Keratinocyte (primary cell): ENCODE data around the gene C3orf20. TPM values are rescaled to one million over a fixed set of nuclear protein-coding genes. Genes with fewer than 3 reads are reported as not detected.

Source experiments
- DNase-seq: peaks from one replicate; pipeline ENCODE4 v3.0.0-alpha.2; 2011; ENCODE audit warnings: low read depth, missing footprints, low spot score
- FAIRE-seq: peaks from 2 replicates; lab custom pipeline; 2011; peaks lifted over from hg19 to GRCh38; lab: Jason Lieb, UNC
- H2AFZ ChIP-seq: 2 replicates; pipeline ENCODE4 v1.6.0; 2012; ENCODE audit warnings: low read length, control low read depth, inconsistent platforms; ENCODE audit not compliant: control insufficient read depth
- H3K27ac ChIP-seq: 2 replicates; pipeline ENCODE4 v1.5.1; 2011; ENCODE audit warnings: low read length; ENCODE audit not compliant: control insufficient read depth, insufficient read depth
- H3K27me3 ChIP-seq: 3 replicates; pipeline ENCODE4 v1.6.0; 2011; ENCODE audit warnings: low read length; ENCODE audit not compliant: control insufficient read depth, insufficient read depth; ENCODE audit errors: extremely low read depth
- H3K36me3 ChIP-seq, 2 experiments: 2 replicates in 1 of 2; 3 replicates in 1 of 2; pipeline ENCODE4 v1.5.1; 2011; ENCODE audit warnings: low read length in 2 of 2, mild to moderate bottlenecking in 1 of 2; ENCODE audit not compliant: control insufficient read depth in 2 of 2, insufficient read depth in 2 of 2; ENCODE audit errors: extremely low read depth in 1 of 2
- H3K4me1 ChIP-seq: 3 replicates; pipeline ENCODE4 v1.5.1; 2011; ENCODE audit warnings: low read length; ENCODE audit not compliant: control insufficient read depth, insufficient read depth; ENCODE audit errors: extremely low read depth
- H3K4me2 ChIP-seq: 3 replicates; pipeline ENCODE4 v1.6.0; 2011; ENCODE audit warnings: low read depth, low read length; ENCODE audit not compliant: control insufficient read depth, insufficient read depth; ENCODE audit errors: extremely low read depth
- H3K4me3 ChIP-seq, 3 experiments: fragments of 200-600 bp in 1 of 3; sonication (generic) in 1 of 3; 2 replicates in 2 of 3; 3 replicates in 1 of 3; pipeline ENCODE4 v1.5.1; 2011 to 2016; ENCODE audit warnings: low read length in 3 of 3, mild to moderate bottlenecking in 3 of 3, control low read depth in 2 of 3, inconsistent platforms in 1 of 3, low read depth in 1 of 3, mixed read lengths in 1 of 3, mixed run types in 1 of 3, moderate library complexity in 1 of 3; ENCODE audit not compliant: control insufficient read depth in 2 of 3, insufficient read depth in 2 of 3; ENCODE audit errors: extremely low read depth in 1 of 3
- H3K79me2 ChIP-seq: 2 replicates; pipeline ENCODE4 v1.6.0; 2012; ENCODE audit warnings: low read length; ENCODE audit not compliant: control insufficient read depth, insufficient read depth
- H3K9ac ChIP-seq: 3 replicates; pipeline ENCODE4 v1.6.0; 2011; ENCODE audit warnings: low read length; ENCODE audit not compliant: control insufficient read depth, insufficient read depth; ENCODE audit errors: extremely low read depth
- H3K9me1 ChIP-seq: 3 replicates; pipeline ENCODE4 v1.6.0; 2011; ENCODE audit warnings: low read length; ENCODE audit not compliant: control insufficient read depth, insufficient read depth; ENCODE audit errors: extremely low read depth
- H3K9me3 ChIP-seq: 2 replicates; pipeline ENCODE4 v1.5.1; 2012; ENCODE audit warnings: low read depth, low read length; ENCODE audit not compliant: control insufficient read depth
- H4K20me1 ChIP-seq: 3 replicates; pipeline ENCODE4 v1.6.0; 2011; ENCODE audit warnings: low read length; ENCODE audit not compliant: control insufficient read depth, insufficient read depth; ENCODE audit errors: extremely low read depth
- EZH2 ChIP-seq: IDR thresholded peaks from one replicate; pipeline ENCODE4 v1.6.1; 2012; ENCODE audit warnings: inconsistent platforms, mild to moderate bottlenecking, low read length, moderate library complexity
- dilution Hi-C: fragments of 300-500 bp; cut with MboI; formaldehyde crosslinking; loops from one replicate; pipeline ENCODE4 v1.7.0; 2020; ENCODE audit warnings: low sequenced_read_pairs; ENCODE audit not compliant: extremely low pct_ligation_motif_present
- polyA plus RNA-seq, 5 experiments: library from polyadenylated mRNA; depleted of rRNA in 3 of 5; stranded (reverse) in 3 of 5; stranded (forward) in 1 of 5; unstranded in 1 of 5; fragments of >200 nt; gene quantifications; 1 replicate in 1 of 5; 2 replicates in 3 of 5; 3 replicates in 1 of 5; pipeline versions ENCODE4 v1.2.1 to v1.2.3, GENCODE V29; 2011 to 2012; ENCODE audit warnings: missing spikeins in 2 of 5, low read depth in 1 of 5, low replicate concordance in 1 of 5
- TF ChIP-seq, protein P1 (sequence below), 3 experiments: IDR thresholded peaks in 1 of 3; conservative IDR thresholded peaks in 1 of 3; optimal IDR thresholded peaks in 1 of 3; 2 replicates in 2 of 3; 3 replicates in 1 of 3; pipeline versions ENCODE3 to v1.5.1; 2011; ENCODE audit warnings: low read length in 3 of 3, mild to moderate bottlenecking in 3 of 3, moderate library complexity in 2 of 3, control low read depth in 1 of 3, inconsistent platforms in 1 of 3; ENCODE audit not compliant: insufficient read depth in 2 of 3; ENCODE audit errors: extremely low read depth in 1 of 3

The C3orf20 gene
- polyA plus RNA-seq, 1 donor (not counting 4 experiments of a cell fraction or from before 2014, with no cell fraction given), result not detected

DNA sequence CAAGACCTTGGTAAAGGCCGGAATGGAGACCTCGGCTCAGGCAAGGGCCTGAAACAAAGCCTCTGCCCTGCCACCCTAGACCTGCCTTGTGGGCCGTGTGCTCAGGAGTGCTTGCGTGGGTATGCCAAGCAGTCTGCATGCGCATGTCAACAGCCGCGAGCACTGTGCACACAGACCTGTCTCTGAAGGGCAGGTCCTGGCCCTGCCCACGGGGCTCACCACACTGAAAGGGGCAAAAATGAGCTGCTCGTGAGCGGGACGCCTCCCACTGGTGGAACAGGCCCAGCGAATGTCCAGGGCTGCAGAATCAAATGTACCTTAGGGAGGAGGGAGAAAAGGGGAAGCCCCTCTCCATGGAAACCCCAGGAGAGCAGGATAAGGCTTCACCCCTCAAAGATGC lies 99.5 kb downstream of the C3orf20 start:
- FAIRE-seq (no peak), DNase-seq (no peak)
- Histone ChIP-seq H3K79me2 (no peaks in the 10 kb centered on the region), H4K20me1 (no peaks in the 10 kb centered on the region), H3K27me3 (no peaks in the 10 kb centered on the region), H3K4me1 (no peaks in the 10 kb centered on the region), H3K4me3 (no peak overlapping the region), H2AFZ (no peak overlapping the region), H3K36me3 (no peaks in the 10 kb centered on the region), H3K9me3 (no peaks in the 10 kb centered on the region), H3K4me2 (no peak overlapping the region), H3K9ac (no peak overlapping the region), H3K27ac (no peak overlapping the region), H3K9me1 (no peaks in the 10 kb centered on the region)
- dilution Hi-C loops, result no loop called here
- no peak for TF ChIP-seq EZH2

DNA sequence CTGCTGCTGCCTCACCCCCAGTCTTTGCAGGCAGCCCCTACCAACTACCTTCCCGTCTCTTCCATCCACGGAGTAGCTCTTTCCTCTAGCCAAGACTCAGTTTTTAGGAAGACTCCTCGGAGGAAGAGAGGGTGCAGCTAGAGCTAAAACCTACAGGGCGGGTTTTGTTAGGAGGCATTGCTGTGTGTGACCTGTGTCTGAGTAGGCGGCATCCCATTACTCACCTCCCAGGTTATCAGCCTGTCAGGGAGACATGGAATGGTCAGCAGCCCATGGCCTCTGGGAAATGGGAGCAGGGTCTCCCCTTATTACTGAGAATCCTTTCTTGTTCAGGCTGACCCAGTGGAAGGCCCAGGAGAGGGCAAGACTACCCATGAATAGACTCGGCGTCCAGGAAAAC lies 100.1 kb downstream of the C3orf20 start:
- no peaks in the 10 kb centered on the region for H3K27me3 ChIP-seq
- H3K27ac ChIP-seq, result no peak overlapping the region
- no peaks in the 10 kb centered on the region for H3K79me2 ChIP-seq
- no peaks in the 10 kb centered on the region for H3K9me1 ChIP-seq
- no peaks in the 10 kb centered on the region for H3K9me3 ChIP-seq
- DNase-seq, result no peak
- no peaks in the 10 kb centered on the region for H4K20me1 ChIP-seq
- H3K4me2 ChIP-seq, result no peak overlapping the region
- TF ChIP-seq EZH2, result no peak
- TF ChIP-seq, protein P1, sequence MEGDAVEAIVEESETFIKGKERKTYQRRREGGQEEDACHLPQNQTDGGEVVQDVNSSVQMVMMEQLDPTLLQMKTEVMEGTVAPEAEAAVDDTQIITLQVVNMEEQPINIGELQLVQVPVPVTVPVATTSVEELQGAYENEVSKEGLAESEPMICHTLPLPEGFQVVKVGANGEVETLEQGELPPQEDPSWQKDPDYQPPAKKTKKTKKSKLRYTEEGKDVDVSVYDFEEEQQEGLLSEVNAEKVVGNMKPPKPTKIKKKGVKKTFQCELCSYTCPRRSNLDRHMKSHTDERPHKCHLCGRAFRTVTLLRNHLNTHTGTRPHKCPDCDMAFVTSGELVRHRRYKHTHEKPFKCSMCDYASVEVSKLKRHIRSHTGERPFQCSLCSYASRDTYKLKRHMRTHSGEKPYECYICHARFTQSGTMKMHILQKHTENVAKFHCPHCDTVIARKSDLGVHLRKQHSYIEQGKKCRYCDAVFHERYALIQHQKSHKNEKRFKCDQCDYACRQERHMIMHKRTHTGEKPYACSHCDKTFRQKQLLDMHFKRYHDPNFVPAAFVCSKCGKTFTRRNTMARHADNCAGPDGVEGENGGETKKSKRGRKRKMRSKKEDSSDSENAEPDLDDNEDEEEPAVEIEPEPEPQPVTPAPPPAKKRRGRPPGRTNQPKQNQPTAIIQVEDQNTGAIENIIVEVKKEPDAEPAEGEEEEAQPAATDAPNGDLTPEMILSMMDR (optimal IDR thresholded peaks at IDR 0.05 in 1 of 3, IDR thresholded peaks at IDR 0.05 in 1 of 3, conservative IDR thresholded peaks at IDR 0.05 in 1 of 3; ENCODE audit: extremely low read depth in 1 of 3, insufficient read depth in 2 of 3, low read length in 3 of 3), result no peak
- H3K9ac ChIP-seq, result no peak overlapping the region
- H3K4me1 ChIP-seq, result no peaks in the 10 kb centered on the region
- no peaks in the 10 kb centered on the region for H3K36me3 ChIP-seq
- no peak for FAIRE-seq
- no peak overlapping the region for H2AFZ ChIP-seq
- H3K4me3 ChIP-seq, result no peak overlapping the region
- dilution Hi-C loops, result no loop called here

DNA sequence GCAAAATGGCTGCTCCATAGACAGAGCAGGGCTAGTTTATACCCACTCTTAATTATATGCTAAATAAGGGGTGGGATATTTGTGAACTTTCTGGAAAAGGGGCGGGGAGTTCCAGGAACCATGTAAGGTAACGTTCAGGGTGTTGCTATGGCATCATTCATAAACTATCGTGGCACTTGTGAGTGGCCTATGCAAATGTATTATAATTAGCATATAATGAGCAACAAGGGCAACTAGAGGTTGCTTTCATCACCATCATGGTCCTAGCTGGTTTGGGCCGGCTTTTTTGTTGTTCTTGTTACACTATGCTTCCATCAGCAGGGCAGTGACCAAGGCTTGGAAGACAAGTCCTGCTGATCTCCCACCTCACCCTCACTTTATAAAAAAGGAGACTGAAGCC lies 100.6 kb downstream of the C3orf20 start:
- TF ChIP-seq, protein P1 (optimal IDR thresholded peaks at IDR 0.05 in 1 of 3, IDR thresholded peaks at IDR 0.05 in 1 of 3, conservative IDR thresholded peaks at IDR 0.05 in 1 of 3; ENCODE audit: extremely low read depth in 1 of 3, insufficient read depth in 2 of 3, low read length in 3 of 3), result no peak
- TF ChIP-seq EZH2, result no peak
- no peaks in the 10 kb centered on the region for H4K20me1 ChIP-seq
- no peak overlapping the region for H2AFZ ChIP-seq
- no peaks in the 10 kb centered on the region for H3K36me3 ChIP-seq
- H3K4me3 ChIP-seq, result no peak overlapping the region
- no peak overlapping the region for H3K9ac ChIP-seq
- DNase-seq (no peak), FAIRE-seq (no peak)
- dilution Hi-C loops, result no loop called here
- no peaks in the 10 kb centered on the region for H3K9me1 ChIP-seq
- H3K27me3 ChIP-seq, result no peaks in the 10 kb centered on the region
- no peak overlapping the region for H3K4me2 ChIP-seq
- H3K27ac ChIP-seq, result no peak overlapping the region
- no peaks in the 10 kb centered on the region for H3K79me2 ChIP-seq
- no peaks in the 10 kb centered on the region for H3K4me1 ChIP-seq
- no peaks in the 10 kb centered on the region for H3K9me3 ChIP-seq
